ENCODE results near the gene NDUFV1. TPM values are rescaled to one million over a fixed set of nuclear protein-coding genes. Genes with fewer than 3 reads are reported as not detected.

Gene NDUFV1
- total and polyA plus RNA-seq, 2 donors (not counting 1 experiment from before 2014, with no cell fraction given) = 238 to 315 TPM

GRCh38 chr11:67608486-67608885, 1.8 kb downstream of the NDUFV1 start:
- POLR2A ChIA-PET = interaction anchor here (1.8 kb wide), 1 partner anchor 20 kb away, joined by 4 read pairs; no protein-coding TSS in a partner anchor
- Histone ChIP-seq H3K27ac (ENCODE audit: low read length in 2 of 2) (no peak overlapping the region), H3K4me2 (replicated peaks; ENCODE audit: low read depth, low read length, poor library complexity, severe bottlenecking) (no peak overlapping the region)

More at GRCh38 chr11:67608486-67608885, 1.8 kb downstream of the NDUFV1 start:
- Histone ChIP-seq H3K9me3 (ENCODE audit: control extremely low read depth in 1 of 3, control insufficient read depth in 2 of 3, insufficient read depth in 1 of 3, low read length in 2 of 3) (no peaks in the 10 kb centered on the region), H3K36me3 (replicated peaks in 1 of 2; ENCODE audit: control extremely low read depth in 1 of 2, control insufficient read depth in 1 of 2, extremely low read depth in 1 of 2, insufficient read depth in 2 of 2, low read length in 1 of 2) (peaks cover 0 to 45% of the 10 kb centered on the region in 2 experiments), H4K20me1 (ENCODE audit: control insufficient read depth, insufficient read depth, low read length, poor library complexity, severe bottlenecking) (no peaks in the 10 kb centered on the region), H3K9ac (ENCODE audit: low read length) (no peak overlapping the region), H2AFZ (ENCODE audit: insufficient read depth, low read depth, low read length, poor library complexity, severe bottlenecking) (no peak overlapping the region), H3K4me1 (ENCODE audit: control insufficient read depth in 2 of 2, insufficient read depth in 2 of 2, low read length in 2 of 2) (peaks cover 19 to 23% of the 10 kb centered on the region in 2 donors), H3K79me2 (ENCODE audit: control insufficient read depth, insufficient read depth, low read length) (peaks cover 26% of the 10 kb centered on the region), H3K27me3 (replicated peaks in 1 of 4; ENCODE audit: control extremely low read depth in 1 of 4, control insufficient read depth in 3 of 4, insufficient read depth in 4 of 4, low read length in 3 of 4) (peaks cover 0 to 16% (median 5%) of the 10 kb centered on the region in 4 experiments), H3K4me3 (ENCODE audit: control extremely low read depth in 1 of 5, extremely low read depth in 1 of 5, insufficient read depth in 1 of 5, low read depth in 2 of 5, low read length in 4 of 5) (no peak overlapping the region)
- CTCF ChIA-PET = interaction anchor here (0.9 to 3.2 kb wide), 7 partner anchors 11 to 51 kb away, joined by 3 to 15 read pairs (median 3); partner anchors contain the start of gene NUDT8
- no peak overlapping the region for H3K27ac Mint-ChIP-seq
- peak overlapping the region; percentile 95 for H3K4me3 Mint-ChIP-seq
- H3K27me3 Mint-ChIP-seq = peaks cover 11% of the 10 kb centered on the region
- WGBS (ENCODE audit: insufficient coverage) = 100% methylated on average over 7 of the region's 8 CpGs
- H3K4me1 Mint-ChIP-seq = peaks cover 27% of the 10 kb centered on the region
- no peaks in the 10 kb centered on the region for H3K9me3 Mint-ChIP-seq (ENCODE audit: insufficient read depth)
- TF ChIP-seq CTCF (IDR thresholded peaks at IDR 0.05) (no peak), EZH2 (IDR thresholded peaks at IDR 0.05; ENCODE audit: borderline replicate concordance, insufficient read depth, low read depth, low read length, poor library complexity, severe bottlenecking) (no peak)
- intact Hi-C loops (cut with micrococcal nuclease) = no loop called here
- no peak for ATAC-seq (ENCODE audit: low read depth)
- no peak for DNase-seq
